Subcutaneous adipose tissue (tissue), 4 donors: Measurements from ENCODE around the gene ZC3H12A. TPM values are rescaled to one million over a fixed set of nuclear protein-coding genes. Genes with fewer than 3 reads are reported as not detected.

Source experiments
- total RNA-seq, 4 donors: library from RNA; depleted of rRNA; stranded (reverse); fragments of >200 nt; gene quantifications; one replicate each; pipeline ENCODE4 v1.1.0, GENCODE V29; 2016
- TF ChIP-seq, protein P1 (sequence below): fragments of 450-650 bp; IDR thresholded peaks from one replicate; pipeline ENCODE4 v1.5.1; 2016; ENCODE audit warnings: low read depth, mild to moderate bottlenecking, control low read depth, antibody characterized with exemption, moderate library complexity

ZC3H12A gene
- total RNA-seq, 4 donors from 2014 or later = 3.2 to 17.3 (median 5.3) TPM

DNA sequence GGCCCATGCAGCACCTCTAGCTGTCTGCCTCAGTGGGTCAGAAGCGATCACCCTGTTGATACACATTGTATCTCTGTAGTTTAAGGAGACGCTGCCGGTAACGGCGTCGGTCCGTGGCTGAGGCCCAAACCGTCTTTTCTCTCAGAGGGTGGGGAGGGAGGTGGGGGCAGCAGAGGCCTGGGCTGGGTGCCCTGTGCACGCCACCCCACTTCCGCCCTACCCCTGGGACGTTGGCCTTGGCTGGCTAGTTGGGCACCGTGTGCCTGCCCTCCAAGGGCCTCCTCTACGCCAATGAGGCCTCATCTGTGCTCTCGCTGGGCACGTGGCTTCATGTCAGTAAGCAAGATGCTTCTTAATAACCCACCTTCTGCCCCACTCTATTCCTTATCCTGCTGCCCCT is 9.4 kb downstream of the ZC3H12A start:
- TF ChIP-seq, protein P1, sequence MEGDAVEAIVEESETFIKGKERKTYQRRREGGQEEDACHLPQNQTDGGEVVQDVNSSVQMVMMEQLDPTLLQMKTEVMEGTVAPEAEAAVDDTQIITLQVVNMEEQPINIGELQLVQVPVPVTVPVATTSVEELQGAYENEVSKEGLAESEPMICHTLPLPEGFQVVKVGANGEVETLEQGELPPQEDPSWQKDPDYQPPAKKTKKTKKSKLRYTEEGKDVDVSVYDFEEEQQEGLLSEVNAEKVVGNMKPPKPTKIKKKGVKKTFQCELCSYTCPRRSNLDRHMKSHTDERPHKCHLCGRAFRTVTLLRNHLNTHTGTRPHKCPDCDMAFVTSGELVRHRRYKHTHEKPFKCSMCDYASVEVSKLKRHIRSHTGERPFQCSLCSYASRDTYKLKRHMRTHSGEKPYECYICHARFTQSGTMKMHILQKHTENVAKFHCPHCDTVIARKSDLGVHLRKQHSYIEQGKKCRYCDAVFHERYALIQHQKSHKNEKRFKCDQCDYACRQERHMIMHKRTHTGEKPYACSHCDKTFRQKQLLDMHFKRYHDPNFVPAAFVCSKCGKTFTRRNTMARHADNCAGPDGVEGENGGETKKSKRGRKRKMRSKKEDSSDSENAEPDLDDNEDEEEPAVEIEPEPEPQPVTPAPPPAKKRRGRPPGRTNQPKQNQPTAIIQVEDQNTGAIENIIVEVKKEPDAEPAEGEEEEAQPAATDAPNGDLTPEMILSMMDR = no peak

DNA sequence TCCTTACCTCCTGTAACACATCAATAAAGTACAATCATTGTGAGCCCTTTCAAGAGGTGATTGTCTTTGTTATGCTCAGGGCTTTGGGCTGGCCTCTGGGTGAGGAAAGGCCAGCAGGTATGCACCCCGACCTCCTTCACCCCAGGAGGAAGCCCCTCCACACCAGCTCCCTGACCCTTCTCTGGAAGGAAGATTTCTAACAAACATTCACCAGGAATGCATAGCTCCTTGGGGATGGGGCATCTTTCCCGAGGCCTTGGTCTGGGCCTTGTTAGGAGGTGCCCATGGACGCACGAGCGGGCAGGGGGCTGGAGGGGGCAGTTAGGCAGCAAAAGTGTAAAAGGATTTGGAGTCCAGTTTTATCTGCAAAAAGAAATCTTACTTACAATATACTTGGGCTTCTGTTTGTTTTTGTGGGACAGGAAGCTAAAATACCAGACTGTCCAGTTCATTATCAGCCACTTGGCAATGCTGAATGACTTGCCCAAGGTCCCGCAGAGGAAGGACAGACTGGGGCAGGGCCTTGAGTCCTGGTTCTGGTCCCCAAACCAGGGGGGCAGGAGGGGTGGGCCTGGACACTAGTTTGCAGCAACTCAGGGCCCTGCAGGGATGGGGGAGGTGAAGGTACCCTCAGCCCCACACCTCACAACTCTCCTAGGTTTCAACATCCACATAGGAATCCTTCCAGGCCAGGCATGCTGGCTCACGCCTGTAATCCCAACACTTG is 10.1 kb downstream of the ZC3H12A start:
- TF ChIP-seq, protein P1 = no peak

DNA sequence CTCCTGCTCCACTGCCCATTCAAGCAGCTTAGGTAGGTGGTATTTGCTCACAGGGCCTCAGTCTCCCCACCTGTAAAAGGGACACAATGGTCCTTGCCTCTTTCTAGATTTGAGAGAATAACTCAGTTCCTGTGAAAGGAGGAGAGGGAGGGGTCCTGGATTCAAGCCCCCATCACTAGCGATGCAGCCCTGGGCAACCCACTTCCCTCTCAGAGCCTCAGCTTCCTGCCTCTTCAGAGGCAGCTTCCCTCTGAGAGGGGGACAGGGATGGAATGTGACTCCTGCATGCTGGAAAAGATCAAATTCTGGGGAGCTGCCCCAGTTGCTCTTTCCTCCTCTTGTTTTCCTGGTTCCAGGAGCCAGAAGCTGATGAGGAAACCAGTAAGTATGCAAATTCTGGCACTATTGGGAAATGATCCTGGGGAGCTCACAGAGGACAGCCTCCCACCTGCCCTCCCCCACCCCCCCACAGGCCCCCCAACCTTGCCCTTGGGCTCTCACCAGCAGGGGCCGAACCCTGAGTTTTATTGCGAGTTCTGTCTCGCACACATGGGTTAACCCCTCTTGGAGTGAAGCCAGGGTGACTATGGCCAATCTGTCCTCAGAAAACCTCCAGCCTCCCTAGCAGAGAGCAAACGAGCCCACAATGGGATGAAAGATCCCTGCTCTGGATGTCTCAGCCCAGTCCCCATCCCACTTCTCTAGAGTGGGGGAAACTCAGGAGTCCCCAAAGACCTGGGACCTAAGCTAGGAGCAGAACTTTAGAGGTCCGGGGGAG is 11.7 kb downstream of the ZC3H12A start:
- TF ChIP-seq, protein P1 = no peak

DNA sequence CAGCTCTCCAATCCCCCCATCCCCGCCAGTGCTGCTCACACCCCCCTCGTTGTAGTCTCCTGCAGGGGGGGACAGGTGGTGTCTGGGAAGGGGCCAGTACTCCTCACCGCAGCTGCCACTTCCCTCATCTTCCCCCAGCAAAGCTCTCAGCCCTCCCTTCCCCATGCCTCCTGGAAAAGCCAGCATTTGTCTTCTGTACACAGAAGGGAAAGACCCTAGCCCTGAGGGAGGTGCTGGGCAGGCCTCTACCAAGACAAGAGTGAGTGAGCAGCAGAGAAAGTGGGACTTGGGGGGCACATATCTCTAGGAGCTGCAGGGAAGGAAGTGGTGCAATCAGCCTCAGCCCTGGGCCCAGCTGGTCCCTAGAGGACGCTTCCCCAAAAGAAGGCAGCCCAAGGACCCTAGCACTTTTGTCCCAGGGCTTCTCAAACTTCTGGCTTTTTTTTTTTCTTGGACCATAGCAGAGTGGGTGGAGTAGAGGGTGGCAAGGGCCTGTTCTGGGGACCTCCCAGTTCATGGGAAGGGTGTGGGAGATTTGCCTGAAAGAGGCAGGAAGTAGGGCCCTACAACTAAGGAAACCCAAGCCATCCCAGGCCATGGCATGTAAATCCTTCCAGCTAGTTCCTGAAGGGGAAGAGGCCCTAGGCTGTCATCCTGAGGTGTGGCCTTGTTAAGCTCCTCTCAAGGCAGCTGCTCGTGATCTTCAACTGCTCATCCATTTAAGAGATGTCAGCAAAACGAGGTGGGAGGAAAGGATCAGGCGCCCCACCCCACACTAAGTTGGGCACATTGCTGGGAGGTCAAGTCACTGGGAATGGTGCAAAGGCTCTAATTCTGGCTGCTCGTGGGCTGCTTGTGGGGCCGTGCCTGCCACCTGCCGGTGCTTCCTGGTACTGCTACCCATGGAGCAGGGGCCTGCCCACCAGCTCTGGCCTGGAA is 12.6 kb downstream of the ZC3H12A start:
- TF ChIP-seq, protein P1 = no peak

DNA sequence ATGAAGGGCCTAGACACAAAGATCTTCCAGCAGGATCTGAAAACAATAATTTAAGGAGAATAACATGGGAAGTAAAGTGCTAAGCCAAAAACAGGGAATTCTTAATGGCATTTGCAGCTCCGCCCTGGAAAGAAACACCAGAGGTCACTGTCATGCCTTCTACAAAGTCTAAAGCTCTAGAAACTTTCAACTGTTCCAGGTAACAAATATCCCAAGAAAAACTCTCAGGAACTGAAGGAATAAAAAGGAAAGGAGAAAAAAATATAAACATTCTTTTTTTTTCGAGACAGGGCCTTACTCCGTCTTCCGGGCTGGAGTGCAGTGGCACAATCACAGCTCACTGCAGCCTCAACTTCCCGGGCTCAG is 13.2 kb downstream of the ZC3H12A start:
- TF ChIP-seq, protein P1 = no peak

DNA sequence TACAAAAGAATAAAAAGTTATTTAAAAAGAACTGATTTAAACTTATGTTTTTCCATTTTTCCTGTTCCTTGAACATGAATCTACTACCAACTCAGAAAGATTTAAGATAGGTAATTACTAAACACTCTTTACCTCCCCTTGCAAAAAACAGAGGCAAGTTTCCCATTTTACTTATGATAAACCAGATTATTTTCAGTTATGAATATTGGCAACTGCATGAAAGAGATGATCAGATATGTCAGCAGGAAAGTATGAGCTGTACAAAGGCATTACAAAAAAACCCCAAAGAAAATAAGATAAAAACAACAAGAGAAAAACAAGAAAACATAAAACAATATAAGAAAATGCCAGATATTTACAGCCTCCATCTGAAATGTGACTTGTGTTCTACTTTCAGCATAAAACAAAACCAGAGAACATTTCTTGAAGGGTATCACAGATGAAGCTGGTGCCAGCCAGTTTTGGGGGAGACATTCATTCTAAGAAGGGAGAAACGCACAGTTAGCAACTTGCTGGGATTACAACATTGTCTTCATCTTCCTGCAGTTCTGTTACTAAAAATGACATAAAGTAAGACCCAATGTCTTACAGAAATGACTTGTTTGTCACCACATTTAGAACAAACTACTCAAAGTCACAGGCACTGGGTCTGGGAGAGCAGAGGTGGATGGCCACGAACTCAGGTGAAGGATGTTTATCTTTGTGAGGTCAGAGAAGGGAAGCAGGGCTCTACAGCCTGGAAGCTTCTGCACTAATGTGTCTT is 19.1 kb downstream of the ZC3H12A start:
- TF ChIP-seq, protein P1 = no peak
